HEK293 (cell line): ENCODE data around the gene MRPL36.

ENCODE experiments used
- GFI1B ChIP-seq: fragments of 450-650 bp; formaldehyde crosslinking; IDR thresholded peaks from 2 replicates; pipeline ENCODE4 v1.5.1; 2016; ENCODE audit warnings: missing biosample characterization, missing genetic modification characterization
- ZNF121 ChIP-seq: fragments of 450-650 bp; formaldehyde crosslinking; IDR thresholded peaks from 2 replicates; pipeline ENCODE4 v1.5.1; 2016; ENCODE audit warnings: missing biosample characterization, missing genetic modification characterization
- ZNF23 ChIP-seq: fragments of 450-650 bp; formaldehyde crosslinking; IDR thresholded peaks from 2 replicates; pipeline ENCODE4 v1.5.1; 2016; ENCODE audit warnings: missing biosample characterization, missing genetic modification characterization, borderline replicate concordance
- ZNF354C ChIP-seq: fragments of 450-650 bp; formaldehyde crosslinking; IDR thresholded peaks from 2 replicates; pipeline ENCODE4 v1.5.1; 2016; ENCODE audit warnings: missing biosample characterization, missing genetic modification characterization, low read depth, borderline replicate concordance
- ZNF473 ChIP-seq: fragments of 450-650 bp; formaldehyde crosslinking; IDR thresholded peaks from 2 replicates; pipeline ENCODE4 v1.5.1; 2017; ENCODE audit warnings: missing biosample characterization, missing genetic modification characterization
- ZNF530 ChIP-seq: fragments of 450-650 bp; formaldehyde crosslinking; IDR thresholded peaks from 2 replicates; pipeline ENCODE4 v1.5.1; 2016; ENCODE audit warnings: low read depth, missing biosample characterization, missing genetic modification characterization
- ZNF548 ChIP-seq: fragments of 450-650 bp; formaldehyde crosslinking; IDR thresholded peaks from 2 replicates; pipeline ENCODE4 v1.5.1; 2016; ENCODE audit warnings: missing biosample characterization, missing genetic modification characterization
- TF ChIP-seq, protein P1 (sequence below): fragments of 450-650 bp; formaldehyde crosslinking; IDR thresholded peaks from 2 replicates; pipeline ENCODE4 v1.5.1; 2016; ENCODE audit warnings: missing biosample characterization, missing genetic modification characterization
- TF ChIP-seq, protein P2 (sequence below): fragments of 450-650 bp; formaldehyde crosslinking; IDR thresholded peaks from 2 replicates; pipeline ENCODE4 v1.5.1; 2016; ENCODE audit warnings: missing biosample characterization, missing genetic modification characterization
- TF ChIP-seq, protein P3 (sequence below): fragments of 450-650 bp; formaldehyde crosslinking; IDR thresholded peaks from 2 replicates; pipeline ENCODE4 v1.5.1; 2016; ENCODE audit warnings: missing biosample characterization, missing genetic modification characterization

DNA sequence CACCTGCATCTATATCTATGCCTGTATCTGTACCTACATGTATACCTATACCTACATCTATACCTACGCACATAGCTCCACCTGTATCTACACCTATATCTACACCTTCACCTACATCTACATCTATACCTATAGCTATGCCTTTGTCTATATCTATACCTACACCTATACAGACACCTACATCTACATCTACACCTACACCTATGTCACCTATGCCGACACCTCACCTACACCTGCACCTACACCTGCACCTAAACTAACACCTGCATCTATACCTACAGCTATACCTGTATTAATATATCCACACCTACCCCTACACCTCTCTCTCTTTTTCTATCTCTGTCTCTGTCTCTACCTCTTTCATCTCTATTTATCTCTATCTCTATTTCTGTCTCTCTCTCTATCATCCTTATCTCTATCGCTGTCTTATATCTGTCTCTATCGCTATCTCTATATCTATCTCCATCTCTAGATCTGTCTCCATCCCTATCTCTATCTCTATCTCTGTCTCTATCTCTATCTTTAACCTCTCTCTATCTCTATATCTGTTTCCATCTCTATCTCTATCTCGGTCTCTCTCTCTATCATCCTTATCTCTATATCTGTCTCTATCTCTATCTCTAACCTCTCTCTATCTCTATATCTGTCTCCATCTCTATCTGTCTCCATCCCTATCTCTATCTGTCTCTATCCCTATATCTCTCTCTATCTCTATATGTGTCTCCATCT is 45.2 kb upstream of the MRPL36 start:
- TF ChIP-seq ZNF23 (tag by site-specific recombination) (no peak), GFI1B (no peak), ZNF548 (tag by site-specific recombination) (no peak), ZNF473 (tag by site-specific recombination) (no peak), ZNF530 (tag by site-specific recombination) (no peak), ZNF121 (tag by site-specific recombination) (no peak), ZNF354C (tag by site-specific recombination) (no peak)
- TF ChIP-seq, protein P1, sequence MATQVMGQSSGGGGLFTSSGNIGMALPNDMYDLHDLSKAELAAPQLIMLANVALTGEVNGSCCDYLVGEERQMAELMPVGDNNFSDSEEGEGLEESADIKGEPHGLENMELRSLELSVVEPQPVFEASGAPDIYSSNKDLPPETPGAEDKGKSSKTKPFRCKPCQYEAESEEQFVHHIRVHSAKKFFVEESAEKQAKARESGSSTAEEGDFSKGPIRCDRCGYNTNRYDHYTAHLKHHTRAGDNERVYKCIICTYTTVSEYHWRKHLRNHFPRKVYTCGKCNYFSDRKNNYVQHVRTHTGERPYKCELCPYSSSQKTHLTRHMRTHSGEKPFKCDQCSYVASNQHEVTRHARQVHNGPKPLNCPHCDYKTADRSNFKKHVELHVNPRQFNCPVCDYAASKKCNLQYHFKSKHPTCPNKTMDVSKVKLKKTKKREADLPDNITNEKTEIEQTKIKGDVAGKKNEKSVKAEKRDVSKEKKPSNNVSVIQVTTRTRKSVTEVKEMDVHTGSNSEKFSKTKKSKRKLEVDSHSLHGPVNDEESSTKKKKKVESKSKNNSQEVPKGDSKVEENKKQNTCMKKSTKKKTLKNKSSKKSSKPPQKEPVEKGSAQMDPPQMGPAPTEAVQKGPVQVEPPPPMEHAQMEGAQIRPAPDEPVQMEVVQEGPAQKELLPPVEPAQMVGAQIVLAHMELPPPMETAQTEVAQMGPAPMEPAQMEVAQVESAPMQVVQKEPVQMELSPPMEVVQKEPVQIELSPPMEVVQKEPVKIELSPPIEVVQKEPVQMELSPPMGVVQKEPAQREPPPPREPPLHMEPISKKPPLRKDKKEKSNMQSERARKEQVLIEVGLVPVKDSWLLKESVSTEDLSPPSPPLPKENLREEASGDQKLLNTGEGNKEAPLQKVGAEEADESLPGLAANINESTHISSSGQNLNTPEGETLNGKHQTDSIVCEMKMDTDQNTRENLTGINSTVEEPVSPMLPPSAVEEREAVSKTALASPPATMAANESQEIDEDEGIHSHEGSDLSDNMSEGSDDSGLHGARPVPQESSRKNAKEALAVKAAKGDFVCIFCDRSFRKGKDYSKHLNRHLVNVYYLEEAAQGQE: no peak
- TF ChIP-seq, protein P2, sequence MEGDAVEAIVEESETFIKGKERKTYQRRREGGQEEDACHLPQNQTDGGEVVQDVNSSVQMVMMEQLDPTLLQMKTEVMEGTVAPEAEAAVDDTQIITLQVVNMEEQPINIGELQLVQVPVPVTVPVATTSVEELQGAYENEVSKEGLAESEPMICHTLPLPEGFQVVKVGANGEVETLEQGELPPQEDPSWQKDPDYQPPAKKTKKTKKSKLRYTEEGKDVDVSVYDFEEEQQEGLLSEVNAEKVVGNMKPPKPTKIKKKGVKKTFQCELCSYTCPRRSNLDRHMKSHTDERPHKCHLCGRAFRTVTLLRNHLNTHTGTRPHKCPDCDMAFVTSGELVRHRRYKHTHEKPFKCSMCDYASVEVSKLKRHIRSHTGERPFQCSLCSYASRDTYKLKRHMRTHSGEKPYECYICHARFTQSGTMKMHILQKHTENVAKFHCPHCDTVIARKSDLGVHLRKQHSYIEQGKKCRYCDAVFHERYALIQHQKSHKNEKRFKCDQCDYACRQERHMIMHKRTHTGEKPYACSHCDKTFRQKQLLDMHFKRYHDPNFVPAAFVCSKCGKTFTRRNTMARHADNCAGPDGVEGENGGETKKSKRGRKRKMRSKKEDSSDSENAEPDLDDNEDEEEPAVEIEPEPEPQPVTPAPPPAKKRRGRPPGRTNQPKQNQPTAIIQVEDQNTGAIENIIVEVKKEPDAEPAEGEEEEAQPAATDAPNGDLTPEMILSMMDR: no peak
- TF ChIP-seq, protein P3, sequence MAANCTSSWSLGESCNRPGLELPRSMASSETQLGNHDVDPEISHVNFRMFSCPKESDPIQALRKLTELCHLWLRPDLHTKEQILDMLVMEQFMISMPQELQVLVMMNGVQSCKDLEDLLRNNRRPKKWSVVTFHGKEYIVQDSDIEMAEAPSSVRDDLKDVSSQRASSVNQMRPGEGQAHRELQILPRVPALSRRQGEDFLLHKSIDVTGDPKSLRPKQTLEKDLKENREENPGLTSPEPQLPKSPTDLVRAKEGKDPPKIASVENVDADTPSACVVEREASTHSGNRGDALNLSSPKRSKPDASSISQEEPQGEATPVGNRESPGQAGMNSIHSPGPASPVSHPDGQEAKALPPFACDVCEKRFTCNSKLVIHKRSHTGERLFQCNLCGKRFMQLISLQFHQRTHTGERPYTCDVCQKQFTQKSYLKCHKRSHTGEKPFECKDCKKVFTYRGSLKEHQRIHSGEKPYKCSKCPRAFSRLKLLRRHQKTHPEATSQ: no peak
